ENCODE data around the gene LRRC8B.
A peak's percentile ranks its signal among the peaks of the same experiment; 100 is the strongest.
"Not testable (repeated sequence)": the region's sequence is repeated elsewhere in the genome, so short reads cannot be mapped to it uniquely, and the experiment has no call there.

Gene LRRC8B

GRCh38 chr1:89581859-89582258 is 57.2 kb downstream of the LRRC8B start:
- DNase-seq (ENCODE audit: low read depth, low spot score) = no peak

- no peak for DNase-seq (ENCODE audit: low read depth, low spot score)
Observed at GRCh38 chr1:89582571-89582970, 57.9 kb downstream of the LRRC8B start.

GRCh38 chr1:89584211-89584610 is 59.6 kb downstream of the LRRC8B start:
- no peak for DNase-seq (ENCODE audit: low read depth, low spot score)

GRCh38 chr1:89584781-89585180 is 60.2 kb downstream of the LRRC8B start:
- DNase-seq (ENCODE audit: low read depth, low spot score) = no peak

GRCh38 chr1:89587729-89588161 is 63.1 kb downstream of the LRRC8B start:
- no peak for DNase-seq (ENCODE audit: low read depth, low spot score)

GRCh38 chr1:89588480-89588879 is 63.9 kb downstream of the LRRC8B start:
- DNase-seq (ENCODE audit: low read depth, low spot score) = no peak

GRCh38 chr1:89589515-89589914 is 64.9 kb downstream of the LRRC8B start:
- no peak for DNase-seq (ENCODE audit: low read depth, low spot score)

- DNase-seq (ENCODE audit: low read depth, low spot score) = no peak
Observed at GRCh38 chr1:89590341-89591080, 65.9 kb downstream of the LRRC8B start.

- not testable (repeated sequence) for DNase-seq (ENCODE audit: low read depth, low spot score)
Observed at GRCh38 chr1:89592861-89593302, 68.3 kb downstream of the LRRC8B start.

- DNase-seq (ENCODE audit: low read depth, low spot score) = no peak
Observed at GRCh38 chr1:89594096-89594740, 69.6 kb downstream of the LRRC8B start.

GRCh38 chr1:89596698-89597097 is 72.1 kb downstream of the LRRC8B start:
- DNase-seq (ENCODE audit: low read depth, low spot score) = no peak

GRCh38 chr1:89598450-89599331 is 74.1 kb downstream of the LRRC8B start:
- DNase-seq (ENCODE audit: low read depth, low spot score) = no peak

GRCh38 chr1:89599332-89599630 is 74.7 kb downstream of the LRRC8B start:
- DNase-seq (ENCODE audit: low read depth, low spot score) = no peak

- no peak for DNase-seq (ENCODE audit: low read depth, low spot score)
Observed at GRCh38 chr1:89600451-89601224, 76.0 kb downstream of the LRRC8B start.

- no peak for DNase-seq (ENCODE audit: low read depth, low spot score)
Observed at GRCh38 chr1:89602871-89603404, 78.3 kb downstream of the LRRC8B start.

- no peak for DNase-seq (ENCODE audit: low read depth, low spot score)
Observed at GRCh38 chr1:89603651-89604413, 79.2 kb downstream of the LRRC8B start.

- no peak for DNase-seq (ENCODE audit: low read depth, low spot score)
Observed at GRCh38 chr1:89604414-89604735, 79.7 kb downstream of the LRRC8B start.

- DNase-seq (ENCODE audit: low read depth, low spot score) = peak; percentile 41
Observed at GRCh38 chr1:89605692-89606091, 81.1 kb downstream of the LRRC8B start.

GRCh38 chr1:89606227-89606980 is 81.8 kb downstream of the LRRC8B start:
- no peak for DNase-seq (ENCODE audit: low read depth, low spot score)

- DNase-seq (ENCODE audit: low read depth, low spot score) = no peak
Observed at GRCh38 chr1:89607156-89607555, 82.5 kb downstream of the LRRC8B start.
